OCI-LY3 (cell line): ENCODE results near the gene STRN3.
"Not testable (repeated sequence)": the region's sequence is repeated elsewhere in the genome, so short reads cannot be mapped to it uniquely, and the experiment has no call there.

Source experiments
- H2AFZ ChIP-seq: fragments of 200-600, 300-600 bp; shearing (Covaris generic); 2 replicates; pipeline ENCODE4 v1.6.0; 2014; ENCODE audit warnings: antibody characterized with exemption, low read depth, low read length
- H3K27ac ChIP-seq: fragments of 200-600, 300-600 bp; sonication (generic); 2 replicates; pipeline ENCODE4 v1.5.1; 2014; ENCODE audit warnings: mild to moderate bottlenecking, low read length, moderate library complexity, mixed read lengths
- H3K27me3 ChIP-seq: fragments of 200-600, 300-600 bp; sonication (generic); 2 replicates; pipeline ENCODE4 v1.6.1; 2014; ENCODE audit warnings: low read depth, low read length, mixed read lengths
- H3K36me3 ChIP-seq: fragments of 200-600, 300-600 bp; sonication (generic); replicated peaks from 2 replicates; pipeline ENCODE3; 2014; ENCODE audit warnings: low read depth, low read length, mixed read lengths
- H3K4me1 ChIP-seq: fragments of 300-600, 200-600 bp; sonication (generic); 2 replicates; pipeline ENCODE4 v1.6.1; 2014; ENCODE audit warnings: low read length, mixed read lengths
- H3K4me2 ChIP-seq: fragments of 200-600, 300-600 bp; sonication (generic); 2 replicates; pipeline ENCODE4 v1.6.1; 2014; ENCODE audit warnings: low read length, mixed read lengths
- H3K4me3 ChIP-seq: fragments of 300-600, 200-600 bp; sonication (generic); 2 replicates; pipeline ENCODE4 v1.5.1; 2014; ENCODE audit warnings: antibody characterized with exemption, mild to moderate bottlenecking, low read length, moderate library complexity
- H3K79me2 ChIP-seq: fragments of 300-600, 200-600 bp; shearing (Covaris generic); 2 replicates; pipeline ENCODE4 v1.6.1; 2014; ENCODE audit warnings: mild to moderate bottlenecking, low read length, mixed read lengths
- H3K9ac ChIP-seq: fragments of 300-600, 200-600 bp; shearing (Covaris generic); 2 replicates; pipeline ENCODE4 v1.6.0; 2014; ENCODE audit warnings: mild to moderate bottlenecking, low read length, moderate library complexity
- H3K9me3 ChIP-seq: fragments of 200-600, 300-600 bp; shearing (Covaris generic); 2 replicates; pipeline ENCODE4 v1.6.1; 2014; ENCODE audit warnings: low read length, mixed read lengths; ENCODE audit not compliant: insufficient read depth
- H4K20me1 ChIP-seq: fragments of 200-600, 300-600 bp; sonication (generic); 2 replicates; pipeline ENCODE4 v1.6.1; 2016; ENCODE audit warnings: low read length, mixed read lengths; ENCODE audit not compliant: insufficient read depth
- CTCF ChIP-seq: fragments of 200-600, 300-600 bp; sonication (generic); IDR thresholded peaks from 2 replicates; pipeline ENCODE4 v1.5.1; 2014; ENCODE audit warnings: antibody characterized with exemption, low read length, low read depth
- EZH2phosphoT487 ChIP-seq: fragments of 200-600 bp; shearing (Covaris generic); IDR thresholded peaks from 2 replicates; pipeline ENCODE4 v1.6.1; 2018; ENCODE audit warnings: antibody characterized with exemption, mixed run types, low read depth

STRN3 gene

GRCh38 chr14:31009836-31010574, 16.2 kb downstream of the STRN3 start:
- Histone ChIP-seq H3K9ac (no peak overlapping the region), H3K79me2 (peaks cover 80% of the 10 kb centered on the region), H3K4me2 (no peak overlapping the region), H3K4me3 (no peak overlapping the region), H3K27me3 (no peaks in the 10 kb centered on the region), H3K27ac (no peak overlapping the region), H3K9me3 (no peaks in the 10 kb centered on the region), H3K4me1 (no peaks in the 10 kb centered on the region), H2AFZ (no peak overlapping the region), H3K36me3 (peaks cover 12% of the 10 kb centered on the region), H4K20me1 (0 out of 2 replicates have a peak, but pooled peaks cover 4% of the 10 kb centered on the region)
- no peak for TF ChIP-seq CTCF
- no peak for TF ChIP-seq EZH2phosphoT487

GRCh38 chr14:31006703-31007102, 19.5 kb downstream of the STRN3 start:
- H3K36me3 ChIP-seq: peaks cover 9% of the 10 kb centered on the region
- H3K27ac ChIP-seq: no peak overlapping the region
- H4K20me1 ChIP-seq: 0 out of 2 replicates have a peak, but pooled peaks cover 4% of the 10 kb centered on the region
- no peak overlapping the region for H3K4me3 ChIP-seq
- peaks cover 57% of the 10 kb centered on the region for H3K79me2 ChIP-seq
- H3K9ac ChIP-seq: no peak overlapping the region
- no peak overlapping the region for H3K4me2 ChIP-seq
- H3K27me3 ChIP-seq: no peaks in the 10 kb centered on the region
- no peak for TF ChIP-seq EZH2phosphoT487
- no peak for TF ChIP-seq CTCF
- H3K4me1 ChIP-seq: no peaks in the 10 kb centered on the region
- H3K9me3 ChIP-seq: no peaks in the 10 kb centered on the region
- no peak overlapping the region for H2AFZ ChIP-seq

- peaks cover 13% of the 10 kb centered on the region; the same call in 1 of the 2 replicates for H4K20me1 ChIP-seq
Measured at GRCh38 chr14:31004007-31004406, 22.2 kb downstream of the STRN3 start.

GRCh38 chr14:31003284-31003683, 22.9 kb downstream of the STRN3 start:
- Histone ChIP-seq H4K20me1 (peaks cover 19% of the 10 kb centered on the region; the same call in 1 of the 2 replicates), H3K9ac (no peak overlapping the region), H3K79me2 (peaks cover 62% of the 10 kb centered on the region), H3K4me1 (no peaks in the 10 kb centered on the region), H3K9me3 (peaks cover 9% of the 10 kb centered on the region; the same call in 1 of the 2 replicates), H3K4me2 (no peak overlapping the region), H3K27me3 (no peaks in the 10 kb centered on the region), H2AFZ (no peak overlapping the region), H3K36me3 (peaks cover 34% of the 10 kb centered on the region), H3K27ac (no peak overlapping the region), H3K4me3 (no peak overlapping the region)
- TF ChIP-seq EZH2phosphoT487 (no peak), CTCF (no peak)

More at GRCh38 chr14:31004007-31004406, 22.2 kb downstream of the STRN3 start:
- H3K4me1 ChIP-seq, H3K9me3 ChIP-seq, H3K4me3 ChIP-seq, H3K27ac ChIP-seq, H3K27me3 ChIP-seq, H3K9ac ChIP-seq, H3K4me2 ChIP-seq, H2AFZ ChIP-seq: not testable (repeated sequence)
- H3K36me3 ChIP-seq: peaks cover 27% of the 10 kb centered on the region
- peaks cover 60% of the 10 kb centered on the region for H3K79me2 ChIP-seq
